ACHN (cell line): ENCODE measurements around the gene NPM3.

Source experiments
- DNase-seq: peaks from one replicate; pipeline ENCODE4 v3.0.0-alpha.2; 2015
- in situ Hi-C: cut with HindIII; loops from 2 replicates; pipeline ENCODE4 v1.10.0; 2017; ENCODE audit warnings: low sequenced_read_pairs, low pct_ligation_motif_present, low pct_unique_long_range_greater_than_20kb

NPM3 gene

DNA sequence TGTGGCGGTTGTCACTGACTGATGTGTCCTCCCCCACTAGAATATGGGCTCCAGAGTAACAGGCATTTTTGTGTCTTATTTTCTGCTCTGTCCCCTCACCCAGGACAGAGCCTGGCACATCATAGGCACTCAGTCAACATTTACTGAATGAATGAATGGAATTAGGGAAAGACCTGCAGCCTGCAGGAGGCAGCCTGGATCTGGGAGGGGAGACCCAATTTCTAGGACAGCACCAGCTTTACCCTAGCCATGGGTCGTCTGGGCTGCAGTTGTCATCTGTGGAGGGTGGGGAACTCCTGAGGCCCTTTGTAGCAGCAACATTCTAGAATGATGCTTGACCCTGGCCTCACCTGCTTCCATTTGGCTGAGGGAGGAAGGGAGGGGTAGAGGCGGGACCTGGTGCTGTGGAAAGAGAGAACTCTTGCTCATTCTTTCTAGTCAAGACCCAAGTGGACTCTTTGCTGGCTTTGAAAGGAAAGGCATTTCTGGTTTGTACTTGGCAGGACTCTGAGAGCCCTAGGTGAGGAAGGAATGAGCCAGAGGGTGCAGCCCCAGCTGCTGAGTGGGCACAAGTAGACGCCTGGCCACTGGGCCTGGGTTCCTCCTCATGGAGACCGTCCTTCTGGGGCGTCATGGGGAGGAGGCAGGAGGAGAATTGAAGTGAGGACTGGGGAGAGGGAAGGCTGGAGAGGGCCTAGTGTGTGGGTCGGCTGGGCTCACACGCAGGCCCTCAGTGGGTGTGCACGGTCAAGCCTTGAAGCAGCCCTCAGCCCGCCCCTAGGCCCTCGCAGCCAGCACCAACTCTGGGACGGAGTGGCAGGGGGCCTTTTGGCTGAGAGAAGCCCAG lies 16.3 kb downstream of the NPM3 start:
- in situ Hi-C loops: no loop called here

DNA sequence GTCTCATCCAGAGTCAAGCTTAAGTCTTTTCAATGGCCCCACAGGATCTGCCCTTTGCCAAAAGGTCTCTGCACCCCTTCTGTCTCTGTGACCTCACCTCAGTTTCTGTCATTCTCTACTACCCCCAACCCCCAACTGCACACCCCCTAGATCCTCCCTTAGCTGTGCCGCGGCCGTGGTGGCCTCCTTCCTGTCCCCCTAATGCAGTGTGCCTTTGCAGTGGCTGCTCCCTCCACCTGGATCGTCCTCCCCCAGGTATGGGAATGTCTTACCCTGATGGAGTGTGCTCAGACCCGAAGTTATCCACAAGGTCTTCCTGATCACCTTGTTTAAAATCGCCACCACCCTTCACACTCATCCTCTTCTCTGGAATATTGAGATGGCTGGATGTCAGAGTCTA lies 16.9 kb downstream of the NPM3 start:
- DNase-seq: no peak
- in situ Hi-C loops: no loop called here

More for the DNA sequence above, 16.3 kb downstream of the NPM3 start:
- DNase-seq: no peak

DNA sequence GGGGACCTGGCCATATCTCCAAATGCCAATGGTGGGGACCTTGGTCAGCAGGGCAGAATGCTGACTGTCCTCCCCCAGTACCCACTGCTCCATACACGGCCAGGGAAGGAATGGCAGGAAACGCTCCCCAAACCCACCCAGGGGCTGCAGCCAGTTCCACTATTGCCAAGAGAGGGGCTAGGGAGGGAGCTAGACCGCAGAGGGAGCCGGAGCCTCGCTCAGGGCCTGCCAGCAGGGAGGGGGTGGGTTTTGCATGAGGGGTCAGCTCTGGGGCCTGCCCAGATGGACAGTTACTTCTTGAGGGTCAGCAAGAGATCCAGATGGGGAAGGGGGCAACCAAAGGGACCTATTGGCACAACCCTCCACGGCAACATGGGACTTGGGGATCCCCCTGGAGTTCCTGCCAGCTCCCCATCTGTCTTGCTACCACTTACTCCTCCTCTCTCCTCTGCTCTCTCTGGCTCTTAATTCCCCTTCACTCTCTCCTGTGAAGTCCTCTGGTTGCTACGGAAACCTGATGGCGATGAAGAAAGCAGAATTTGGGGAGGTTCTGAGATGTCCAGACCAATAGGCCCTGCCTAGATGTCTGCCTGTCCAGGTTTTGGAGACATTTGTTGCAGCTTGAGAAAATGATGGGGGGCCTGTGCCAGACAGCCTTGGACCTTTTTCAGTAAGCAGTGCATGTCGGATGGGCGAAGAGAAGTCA lies 20.0 kb downstream of the NPM3 start:
- in situ Hi-C loops: no loop called here
- DNase-seq: no peak

DNA sequence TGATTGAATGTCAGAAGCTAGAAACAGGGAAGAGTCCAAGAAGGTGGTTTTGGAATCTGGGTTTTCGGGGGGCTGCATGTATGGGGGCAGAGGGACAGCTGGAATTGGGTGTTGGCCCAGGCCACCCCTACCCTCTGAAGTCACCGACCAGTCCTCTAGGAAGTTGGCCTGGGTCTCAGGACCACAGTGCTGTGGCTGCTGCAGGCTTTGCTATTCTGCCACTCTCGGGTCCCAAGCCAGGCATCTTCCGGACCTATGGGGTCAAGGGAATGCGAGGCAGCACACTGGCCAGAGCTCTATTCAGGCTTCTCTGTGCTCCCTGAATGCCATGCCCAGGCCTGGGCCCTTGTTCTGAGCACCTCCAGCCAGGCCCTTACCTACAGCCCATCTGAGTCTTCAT lies 20.5 kb downstream of the NPM3 start:
- in situ Hi-C loops: no loop called here
- no peak for DNase-seq

DNA sequence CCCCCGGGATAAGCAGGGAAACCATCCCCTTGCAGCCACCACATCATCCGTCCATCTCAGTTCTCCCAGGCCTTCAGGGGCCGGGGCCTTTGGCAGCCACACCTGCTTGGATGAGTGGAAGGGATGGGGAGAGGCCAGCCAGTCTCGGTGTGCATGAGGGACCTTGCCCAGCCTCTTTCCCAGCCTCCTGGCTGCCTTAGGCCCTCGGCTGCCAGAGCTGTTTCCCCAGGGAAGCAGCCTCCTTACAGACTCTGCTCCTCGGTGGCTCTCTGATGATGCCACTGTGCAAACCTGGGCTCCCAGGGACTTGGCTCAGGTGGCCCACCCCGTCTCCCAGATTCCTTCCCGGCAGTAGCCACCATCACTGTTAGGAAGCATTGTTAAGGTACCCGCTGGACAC lies 22.0 kb downstream of the NPM3 start:
- in situ Hi-C loops: no loop called here
- DNase-seq: no peak

DNA sequence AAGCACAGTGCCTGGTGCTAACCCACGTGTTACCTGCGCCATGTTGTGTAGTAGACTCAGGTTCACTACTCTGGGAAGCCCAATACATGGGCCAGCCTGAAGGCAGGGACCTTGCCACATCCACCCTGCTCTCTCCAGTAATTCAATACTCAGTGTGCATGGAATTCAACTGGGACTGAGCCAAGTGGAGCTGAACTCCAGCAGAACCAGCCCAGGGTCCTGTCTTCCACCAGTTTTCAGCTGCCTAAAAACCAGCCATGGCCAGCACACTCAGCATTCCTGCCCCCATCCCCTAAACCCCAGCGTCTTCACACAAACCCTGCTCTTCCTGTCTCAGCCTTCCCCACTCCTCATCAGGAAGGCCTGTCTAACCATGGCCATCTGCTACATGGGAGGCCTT lies 22.7 kb downstream of the NPM3 start:
- in situ Hi-C loops: no loop called here
- no peak for DNase-seq

DNA sequence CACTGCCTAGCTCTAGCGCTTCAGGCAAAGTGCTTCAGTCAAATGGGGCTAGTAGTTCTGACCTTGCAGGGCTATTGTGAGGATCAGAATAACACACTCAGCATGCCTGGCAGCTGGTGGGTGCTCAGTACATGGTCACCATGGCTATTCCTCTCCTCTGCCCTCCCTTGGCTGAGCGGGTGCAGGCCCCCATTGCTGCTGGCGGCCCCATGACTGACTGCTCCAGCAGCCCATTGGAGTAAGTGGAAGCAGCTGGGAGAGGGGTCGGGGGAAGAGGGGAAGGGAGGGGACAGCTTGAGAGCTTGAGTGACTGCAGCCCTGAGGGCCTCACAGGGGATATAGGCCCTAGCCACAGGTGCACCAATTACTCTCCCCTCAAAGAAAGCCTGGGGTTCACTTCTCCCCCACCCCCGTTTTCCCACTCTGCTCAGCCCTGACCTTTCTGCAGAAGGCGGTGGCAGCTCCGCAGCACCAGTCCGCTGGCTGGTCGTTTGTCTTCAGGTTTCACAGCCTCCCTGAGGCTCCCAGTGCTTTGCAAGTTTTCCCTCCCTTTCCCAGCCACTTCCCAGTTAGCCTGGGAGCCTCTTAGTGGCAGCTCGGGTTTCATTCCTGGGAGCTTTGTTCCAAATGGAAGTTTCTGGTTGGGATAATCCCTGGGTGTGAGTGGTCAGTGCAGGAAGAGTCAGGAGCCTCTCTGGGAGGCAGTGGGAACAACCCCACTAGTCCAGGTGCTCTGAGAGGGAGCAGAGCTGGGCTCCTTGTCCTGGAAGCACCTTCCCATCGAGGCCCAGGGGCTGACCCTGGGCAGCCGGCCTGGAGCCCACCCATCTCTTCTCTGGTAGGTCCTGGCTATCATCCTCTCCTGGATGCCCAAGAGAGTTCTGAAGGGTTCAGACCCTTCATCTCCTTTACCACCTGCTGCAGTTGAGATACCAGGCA lies 23.7 kb downstream of the NPM3 start:
- DNase-seq: no peak
- in situ Hi-C loops: no loop called here

DNA sequence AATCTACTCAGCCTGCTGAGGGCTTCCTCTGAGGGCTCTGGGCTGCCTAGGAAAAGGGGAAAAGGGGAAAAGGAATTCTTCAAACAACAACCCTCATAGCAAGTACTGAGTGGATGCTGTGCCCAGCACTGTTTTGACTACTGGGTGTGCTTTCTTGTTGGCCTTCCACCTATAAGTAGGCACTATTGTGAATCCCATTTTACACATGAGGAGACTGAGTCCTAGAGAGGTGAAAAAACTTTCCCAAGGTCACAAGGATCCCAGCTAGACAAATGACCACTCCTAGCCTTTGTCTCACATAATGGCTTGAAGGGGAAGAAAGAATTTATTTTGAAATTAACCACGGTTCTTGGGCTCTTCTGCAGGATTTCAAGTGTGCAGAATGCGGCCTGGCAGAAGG lies 24.4 kb downstream of the NPM3 start:
- in situ Hi-C loops: no loop called here
- no peak for DNase-seq

DNA sequence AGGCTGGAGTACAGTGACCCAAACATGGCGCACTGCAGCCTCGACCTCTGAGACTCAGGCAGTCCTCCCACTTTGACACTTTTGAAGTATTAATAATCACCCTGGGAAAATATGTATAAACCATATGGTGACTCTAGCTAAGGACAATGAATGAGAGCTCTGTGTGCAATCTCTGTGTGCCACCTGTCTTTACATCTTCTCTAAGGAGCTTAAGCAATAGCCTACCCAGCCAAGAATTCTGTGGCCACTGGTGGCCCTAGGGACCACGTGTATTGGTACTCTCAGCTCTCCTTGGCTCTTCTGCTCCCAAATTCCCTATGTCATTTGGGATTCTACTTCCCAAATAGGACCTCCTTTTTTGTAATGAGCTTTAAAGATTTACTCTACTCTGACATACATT lies 31.0 kb downstream of the NPM3 start:
- no peak for DNase-seq
- in situ Hi-C loops: no loop called here

DNA sequence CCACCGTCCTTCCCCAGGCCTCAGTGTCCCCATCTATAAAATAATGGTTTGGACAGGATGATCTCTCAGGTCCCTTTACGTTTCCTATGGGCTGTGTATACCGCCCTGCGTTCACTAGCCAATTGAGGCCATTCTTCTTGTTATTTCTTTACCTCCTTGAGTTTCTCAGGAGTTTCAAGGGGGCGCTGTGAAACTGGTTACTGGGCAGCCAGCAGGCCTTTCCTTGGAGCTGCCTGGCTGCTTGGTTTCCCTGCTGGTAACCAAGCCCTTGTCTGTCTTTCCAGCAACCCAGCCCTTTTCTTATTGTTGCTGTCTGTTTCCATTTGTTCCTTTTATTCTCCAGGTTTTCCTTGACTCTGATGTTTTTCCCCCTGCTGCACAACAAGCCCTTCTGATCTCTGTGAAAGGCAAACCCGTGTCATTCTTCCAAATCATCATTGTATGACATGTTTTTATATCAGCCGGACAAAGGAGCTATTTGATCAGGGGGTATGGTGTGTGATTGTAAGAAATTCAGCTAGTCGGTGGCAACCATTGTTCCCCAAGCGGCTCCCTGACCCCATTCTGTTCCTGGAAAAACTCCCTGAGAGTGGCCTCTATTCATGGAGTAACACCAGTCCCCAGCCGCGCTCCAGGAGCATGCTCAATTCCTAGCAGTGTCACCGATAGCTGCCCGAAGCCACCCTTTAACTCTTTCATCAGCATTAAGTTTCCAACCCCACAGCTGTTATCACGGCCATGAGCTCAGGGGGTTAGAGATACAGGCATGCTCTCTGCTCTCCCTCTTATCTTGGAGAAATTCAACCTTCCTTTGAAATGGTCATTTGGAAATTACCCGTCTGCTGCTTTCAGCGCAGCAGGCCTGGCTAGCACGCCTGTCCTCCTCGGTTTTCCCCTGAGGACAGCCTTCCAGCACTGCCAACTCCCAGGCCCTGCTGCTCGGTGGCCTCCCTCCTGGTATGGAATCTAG lies 33.9 kb downstream of the NPM3 start:
- DNase-seq: peak; percentile 11
- in situ Hi-C loops: no loop called here

DNA sequence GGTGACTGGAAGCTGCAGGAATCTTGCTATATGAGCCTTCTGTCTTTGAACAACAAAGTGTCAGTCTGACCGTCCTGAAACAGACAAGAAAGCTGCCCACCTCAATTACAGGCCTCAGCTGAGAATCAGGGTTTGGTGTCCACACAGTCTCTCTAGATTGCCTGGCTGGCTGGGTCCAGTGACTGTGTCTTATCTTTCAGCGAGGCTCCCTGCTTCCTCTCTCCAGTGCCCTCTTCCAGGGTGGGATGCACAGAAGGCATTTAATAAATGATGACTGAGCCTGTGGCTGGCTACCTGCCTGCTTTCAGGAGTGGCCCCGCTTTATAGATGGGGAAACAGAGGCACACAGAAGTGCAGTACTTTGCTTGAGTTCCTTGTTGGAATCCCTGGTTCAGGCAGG lies 34.8 kb downstream of the NPM3 start:
- no peak for DNase-seq
- in situ Hi-C loops: no loop called here

DNA sequence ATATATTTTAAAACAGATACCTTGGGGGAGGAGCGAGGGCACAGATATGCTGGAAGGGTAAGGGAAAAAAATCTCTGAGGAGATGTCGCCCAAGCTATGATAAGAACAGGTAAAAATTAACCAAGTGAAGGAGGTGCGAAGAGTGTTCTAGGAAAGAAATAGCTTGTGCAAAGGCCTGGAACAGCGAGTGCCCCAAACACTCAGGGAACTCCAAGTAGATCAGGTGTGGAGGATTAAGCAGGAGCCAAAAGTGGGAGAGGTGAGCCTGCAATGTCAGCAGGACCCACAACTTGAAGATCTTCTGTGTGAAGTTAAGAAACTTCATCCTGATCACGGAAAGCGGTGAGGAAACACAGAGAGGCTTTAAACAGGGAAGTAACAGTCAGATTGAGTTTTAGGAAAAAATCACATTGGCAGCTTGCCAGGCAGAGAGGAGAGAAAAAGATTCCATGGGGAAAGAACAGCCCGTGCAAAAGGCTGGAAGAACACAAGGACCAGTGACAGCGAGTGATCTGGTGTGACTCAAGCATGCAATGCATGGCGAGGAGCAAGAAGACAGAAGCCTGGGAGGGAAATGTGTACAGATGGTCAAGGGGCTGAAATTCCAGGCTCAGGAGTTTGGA lies 38.1 kb downstream of the NPM3 start:
- in situ Hi-C loops: no loop called here
- no peak for DNase-seq

DNA sequence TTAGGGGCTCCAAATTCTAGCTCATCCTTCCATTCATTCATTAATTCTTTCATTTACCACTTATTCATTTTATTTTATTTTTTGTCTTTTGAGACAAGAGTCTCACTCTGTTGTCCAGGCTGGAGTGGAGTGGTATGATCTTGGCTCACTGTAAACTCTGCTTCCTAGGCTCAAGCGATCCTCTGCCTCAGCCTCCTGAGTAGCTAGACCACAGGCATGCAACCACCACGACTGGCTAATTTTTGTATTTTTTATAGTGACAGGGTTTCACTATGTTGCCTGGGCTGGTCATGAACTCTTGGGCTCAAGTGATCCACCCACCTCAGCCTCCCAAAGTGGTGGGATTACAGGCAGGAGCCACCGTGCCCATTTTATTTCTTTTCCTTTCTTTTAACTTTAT lies 39.0 kb downstream of the NPM3 start:
- no peak for DNase-seq
- in situ Hi-C loops: no loop called here

DNA sequence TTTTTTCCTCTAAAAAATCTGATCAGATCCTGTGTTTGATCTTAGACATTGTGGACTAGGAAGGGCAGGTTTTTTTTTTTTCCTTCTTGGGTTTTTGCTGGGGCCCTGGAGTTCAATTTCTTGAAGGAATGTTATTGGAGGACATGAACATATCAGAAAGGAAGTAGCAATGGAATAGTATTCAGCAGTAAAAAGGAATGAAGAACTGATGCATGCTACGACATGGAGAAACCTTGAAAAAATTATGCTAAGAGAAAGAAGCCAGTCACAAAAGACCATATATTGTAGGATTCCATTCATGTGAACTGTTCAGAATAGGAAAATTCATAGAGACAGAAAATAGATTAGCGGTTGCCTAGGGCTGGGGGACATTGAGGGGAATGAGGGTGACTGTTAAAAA lies 41.3 kb downstream of the NPM3 start:
- in situ Hi-C loops: no loop called here
- DNase-seq: no peak

DNA sequence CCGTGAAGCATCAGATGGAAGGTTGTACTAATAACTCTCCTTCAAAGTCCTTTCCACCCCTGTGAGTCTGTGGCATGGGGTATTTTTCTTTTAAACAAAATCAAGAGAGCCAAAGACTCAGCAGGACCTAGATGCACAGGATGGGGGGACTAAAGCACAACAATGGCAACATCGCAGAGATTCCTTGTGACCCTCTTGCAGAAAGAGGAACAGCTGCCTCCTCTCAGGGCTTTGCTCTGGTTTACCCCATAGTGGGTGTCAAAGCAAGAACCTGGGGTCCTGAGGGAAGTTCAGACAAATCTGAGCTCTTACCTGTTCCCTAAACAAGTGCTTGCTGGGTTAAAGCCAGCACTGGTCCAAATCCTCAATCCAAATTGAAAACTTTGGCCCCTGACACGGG lies 46.6 kb downstream of the NPM3 start:
- DNase-seq: no peak
- in situ Hi-C loops: no loop called here

DNA sequence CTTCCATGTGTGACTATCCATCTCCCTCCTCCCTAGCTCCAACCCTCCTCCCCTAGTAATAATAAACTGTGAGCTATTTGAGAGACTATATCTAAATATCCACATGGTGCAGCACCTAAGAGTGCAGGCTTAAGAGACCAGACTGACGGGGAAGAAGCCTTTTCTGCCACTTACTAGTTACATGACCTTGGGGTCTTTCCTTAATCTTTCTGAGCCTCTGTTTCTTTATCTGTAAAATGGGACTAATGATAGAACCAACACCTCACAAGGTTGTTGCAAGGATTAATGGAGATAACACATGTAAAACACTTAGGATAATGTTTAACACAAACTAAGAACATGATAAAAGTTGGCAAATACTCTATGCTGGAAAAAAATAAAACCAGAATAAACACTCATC lies 51.1 kb downstream of the NPM3 start:
- in situ Hi-C loops: no loop called here
- no peak for DNase-seq
